K562 (cell line): ENCODE results near the gene FADS6. TPM values are rescaled to one million over a fixed set of nuclear protein-coding genes. Genes with fewer than 3 reads are reported as not detected.

Experiments
- ATF3 ChIP-seq, 2 experiments: fragments of 450-650 bp in 1 of 2; sonication (generic) in 1 of 2; formaldehyde crosslinking in 1 of 2; IDR thresholded peaks in 1 of 2; conservative IDR thresholded peaks in 1 of 2; 2 replicates each; pipeline versions ENCODE4 v1.6.1 to v1.8.1; 2016 to 2023; ENCODE audit warnings: mild to moderate bottlenecking in 2 of 2, moderate library complexity in 2 of 2, inconsistent platforms in 1 of 2, missing genetic modification reagents in 1 of 2
- BMI1 ChIP-seq: fragments of 150-350 bp; IDR thresholded peaks from 2 replicates; pipeline ENCODE4 v1.6.1; 2014; ENCODE audit warnings: low read length
- CCAR2 ChIP-seq: fragments of 200-400 bp; formaldehyde crosslinking; IDR thresholded peaks from 2 replicates; pipeline ENCODE4 v1.6.1; 2017; ENCODE audit warnings: mild to moderate bottlenecking, low read depth, low read length
- CCNT2 ChIP-seq: IDR thresholded peaks from 2 replicates; pipeline ENCODE4 v1.6.1; 2011; ENCODE audit warnings: borderline replicate concordance, low read depth, mild to moderate bottlenecking, moderate library complexity, mixed read lengths, low read length; ENCODE audit not compliant: insufficient read length; ENCODE audit errors: extremely low read depth
- CGGBP1 ChIP-seq: fragments of 250-450 bp; sonication (Bioruptor Pico); IDR thresholded peaks from 2 replicates; pipeline ENCODE4 v1.9.0; 2021; ENCODE audit warnings: mild to moderate bottlenecking
- CLOCK ChIP-seq: fragments of 250-450 bp; sonication (Bioruptor Pico); IDR thresholded peaks from 2 replicates; pipeline ENCODE4 v1.4.0; 2020; ENCODE audit warnings: mild to moderate bottlenecking, moderate library complexity, borderline replicate concordance
- DEAF1 ChIP-seq: fragments of 450-650 bp; formaldehyde crosslinking; IDR thresholded peaks from 2 replicates; pipeline ENCODE4 v1.4.0; 2020; ENCODE audit warnings: mild to moderate bottlenecking, moderate library complexity
- EGR1 ChIP-seq: fragments of 450-650 bp; conservative IDR thresholded peaks from 2 replicates; pipeline ENCODE4 v1.6.1; 2017; ENCODE audit warnings: mild to moderate bottlenecking
- KLF6 ChIP-seq: fragments of 250-450 bp; sonication (Bioruptor Pico); IDR thresholded peaks from 2 replicates; pipeline ENCODE4 v1.4.0; 2020; ENCODE audit warnings: mild to moderate bottlenecking, moderate library complexity, borderline replicate concordance
- MAFK ChIP-seq: IDR thresholded peaks from 2 replicates; pipeline ENCODE4 v1.6.1; 2011; ENCODE audit warnings: low read length, improper control_type of control experiment
- PPARD ChIP-seq: fragments of 250-450 bp; sonication (Bioruptor Pico); IDR thresholded peaks from 2 replicates; pipeline ENCODE4 v1.8.0; 2022; ENCODE audit warnings: inconsistent platforms, mild to moderate bottlenecking, moderate library complexity
- RBM34 ChIP-seq: fragments of 200-400 bp; formaldehyde crosslinking; IDR thresholded peaks from 2 replicates; pipeline ENCODE4 v1.6.1; 2018; ENCODE audit warnings: low read length, borderline replicate concordance; ENCODE audit not compliant: insufficient read depth
- SAP30 ChIP-seq: fragments of 200-600 bp; sonication (generic); IDR thresholded peaks from 2 replicates; pipeline ENCODE4 v1.6.1; 2012; ENCODE audit warnings: borderline replicate concordance, low read depth, mild to moderate bottlenecking, moderate library complexity, low read length, control low read depth, inconsistent platforms; ENCODE audit not compliant: insufficient read depth, poor library complexity, severe bottlenecking
- SIRT6 ChIP-seq: IDR thresholded peaks from one replicate; pipeline ENCODE4 v1.6.1; 2012; ENCODE audit warnings: low read depth, mild to moderate bottlenecking, control low read depth, inconsistent platforms, low read length, moderate library complexity
- TEAD4 ChIP-seq, 2 experiments: sonication (generic) in 1 of 2; formaldehyde crosslinking in 1 of 2; IDR thresholded peaks; 2 replicates each; pipeline versions ENCODE4 v1.6.1 to v1.8.0; 2012 to 2022; ENCODE audit warnings: borderline replicate concordance in 1 of 2, inconsistent platforms in 1 of 2, low read length in 1 of 2, mild to moderate bottlenecking in 1 of 2, missing genetic modification reagents in 1 of 2
- YY1 ChIP-seq, 3 experiments: IDR thresholded peaks; 2 replicates each; pipeline ENCODE4 v1.6.1; 2011; ENCODE audit warnings: low read length in 2 of 3, mild to moderate bottlenecking in 2 of 3, moderate library complexity in 2 of 3, borderline replicate concordance in 1 of 3, control low read depth in 1 of 3, low read depth in 1 of 3; ENCODE audit not compliant: insufficient read depth in 3 of 3, insufficient replicate concordance in 2 of 3, control insufficient read depth in 1 of 3, insufficient read length in 1 of 3; ENCODE audit errors: extremely low read depth in 1 of 3
- ZBTB43 ChIP-seq: sonication (generic); formaldehyde crosslinking; IDR thresholded peaks from 2 replicates; pipeline ENCODE4 v1.8.0; 2023; ENCODE audit warnings: mild to moderate bottlenecking, missing genetic modification reagents
- ZNF57 ChIP-seq: fragments of 450-650 bp; formaldehyde crosslinking; IDR thresholded peaks from 2 replicates; pipeline ENCODE4 v1.4.0; 2020; ENCODE audit warnings: mild to moderate bottlenecking, moderate library complexity
- polyA plus RNA-seq, 8 experiments: library from polyadenylated mRNA; depleted of rRNA in 4 of 8; stranded (reverse) in 5 of 8; unstranded in 3 of 8; fragments of >200 nt; fragmentation: Nextera tagmentation in 2 of 8; fragmentation: Illumina TruSeq in 1 of 8; extraction: Ambion mirVana in 2 of 8; extraction: Trizol in 1 of 8; gene quantifications; 2 replicates each; pipeline versions ENCODE4 v1.2.1 to v1.2.3, GENCODE V29; 2011 to 2014; ENCODE audit warnings: inconsistent platforms in 1 of 8, missing spikeins in 1 of 8
- total RNA-seq, 7 experiments: library from RNA; depleted of rRNA in 6 of 7; stranded (reverse); fragments of >200 nt in 6 of 7; fragmentation: Illumina TruSeq in 2 of 7; extraction: Trizol in 2 of 7; gene quantifications; 2 replicates each; pipeline versions ENCODE4 v1.2.1 to v1.2.3, GENCODE V29; 2011 to 2021; ENCODE audit warnings: low replicate concordance in 1 of 7

The FADS6 gene
- total and polyA plus RNA-seq, 9 of the 15 experiments (the other 6 are each of a cell fraction or from before 2014, with no cell fraction given) = 0.18 to 0.22 TPM; not detected in 7

- TF ChIP-seq CCAR2 = no peak
- peak; percentile 77 for TF ChIP-seq MAFK
- TF ChIP-seq ATF3 (IDR thresholded peaks at IDR 0.05) = peak; percentile 32; the same call in 1 of the 2 replicates
- TF ChIP-seq ATF3 (CRISPR knock-in tag; conservative IDR thresholded peaks at IDR 0.05) = no peak
- TF ChIP-seq SIRT6 = no peak
- no peak for TF ChIP-seq CCNT2
- no peak; the same call in 1 of the 2 replicates for TF ChIP-seq KLF6
- no peak for TF ChIP-seq EGR1
- peak in 1 of 3 experiments; percentile 74 for TF ChIP-seq YY1 (IDR thresholded peaks at IDR 0.05; ENCODE audit: borderline replicate concordance in 1 of 3, control insufficient read depth in 1 of 3, extremely low read depth in 1 of 3, insufficient read depth in 3 of 3, insufficient read length in 1 of 3, insufficient replicate concordance in 2 of 3, low read depth in 1 of 3, low read length in 2 of 3)
- TF ChIP-seq TEAD4 (IDR thresholded peaks at IDR 0.05; ENCODE audit: low read length) = peak; percentile 60
- TF ChIP-seq TEAD4 (CRISPR knock-in tag; IDR thresholded peaks at IDR 0.05; ENCODE audit: borderline replicate concordance) = no peak
- no peak for TF ChIP-seq CLOCK (CRISPR knock-in tag)
- no peak for TF ChIP-seq CGGBP1 (CRISPR knock-in tag)
- no peak for TF ChIP-seq ZBTB43 (CRISPR knock-in tag)
- TF ChIP-seq PPARD (CRISPR knock-in tag) = no peak
- TF ChIP-seq ZNF57 (CRISPR knock-in tag) = no peak
- TF ChIP-seq DEAF1 (CRISPR knock-in tag) = no peak
- TF ChIP-seq BMI1 = no peak
- no peak for TF ChIP-seq RBM34
- TF ChIP-seq SAP30 = no peak
Measured at GRCh38 chr17:74875977-74876593, 17.3 kb downstream of the FADS6 start (continued).
